T-cell (primary cell): Measurements from ENCODE around the gene DOP1A. TPM values are rescaled to one million over a fixed set of nuclear protein-coding genes. Genes with fewer than 3 reads are reported as not detected.
A peak's percentile ranks its signal among the peaks of the same experiment; 100 is the strongest.

Source experiments
- ATAC-seq, 4 experiments: fragments of 200-7000 bp in 3 of 4; fragments of 150-1000 bp in 1 of 4; cut with Tn5 transposase; replicated peaks in 1 of 4; 1 replicate in 3 of 4; 2 replicates in 1 of 4; pipeline ENCODE4 v1.10.0; 2021; ENCODE audit warnings: moderate library complexity in 3 of 4, mild to moderate bottlenecking in 2 of 4, moderate number of reproducible peaks in 1 of 4
- CTCF ChIA-PET, 2 donors: fragments of 300-600 bp; sonication (Branson Sonifier 250); formaldehyde crosslinking; loops; one replicate each; lab custom pipeline; 2022; ENCODE audit warnings: antibody characterized with exemption in 2 of 2; lab: Charles Lee
- POLR2A ChIA-PET, 2 donors: fragments of 300-600 bp; sonication (Branson Sonifier 250); formaldehyde crosslinking; loops; one replicate each; lab custom pipeline; 2022; ENCODE audit warnings: antibody characterized with exemption in 2 of 2; lab: Charles Lee
- DNase-seq, 35 experiments: peaks; one replicate each; pipeline versions ENCODE4 v3.0.0 to v3.0.0-alpha.2; 2013 to 2023
- H3K27ac ChIP-seq: one replicate; pipeline ENCODE4 v1.5.1; 2013; ENCODE audit warnings: low read length
- H3K27me3 ChIP-seq, 2 experiments: replicated peaks in 1 of 2; 1 replicate in 1 of 2; 2 replicates in 1 of 2; pipeline versions ENCODE4 v1.6.1 to v1.7.0; 2013; ENCODE audit warnings: low read length in 1 of 2, mixed read lengths in 1 of 2; ENCODE audit not compliant: control insufficient read depth in 2 of 2, insufficient read depth in 2 of 2; ENCODE audit errors: extremely low read depth in 1 of 2
- H3K36me3 ChIP-seq, 2 donors: 1 replicate in 1 of 2; 2 replicates in 1 of 2; pipeline versions ENCODE4 v1.6.1 to v1.7.0; 2013; ENCODE audit warnings: low read length in 1 of 2; ENCODE audit not compliant: control insufficient read depth in 2 of 2, insufficient read depth in 1 of 2; ENCODE audit errors: extremely low read depth in 1 of 2
- H3K4me1 ChIP-seq, 2 experiments: 1 replicate in 1 of 2; 2 replicates in 1 of 2; pipeline versions ENCODE4 v1.6.1 to v1.7.0; 2013; ENCODE audit warnings: low read length in 2 of 2, mixed read lengths in 1 of 2; ENCODE audit not compliant: insufficient read depth in 2 of 2, control insufficient read depth in 1 of 2; ENCODE audit errors: extremely low read depth in 1 of 2
- H3K4me3 ChIP-seq, 2 donors: 1 replicate in 1 of 2; 2 replicates in 1 of 2; pipeline versions ENCODE4 v1.5.1 to v1.7.0; 2013; ENCODE audit warnings: mild to moderate bottlenecking in 2 of 2, low read length in 1 of 2, moderate library complexity in 1 of 2; ENCODE audit not compliant: control insufficient read depth in 1 of 2; ENCODE audit errors: extremely low read depth in 1 of 2
- H3K9me3 ChIP-seq: 2 replicates; pipeline ENCODE4 v1.7.0; 2013
- H3K27ac Mint-ChIP-seq, 2 donors: one replicate each; pipeline ENCODE4 v1.8.0; 2020 to 2021; ENCODE audit warnings: mild to moderate bottlenecking in 2 of 2, mixed read lengths in 2 of 2
- H3K27me3 Mint-ChIP-seq, 2 donors: one replicate each; pipeline ENCODE4 v1.8.0; 2021 to 2022; ENCODE audit warnings: mixed read lengths in 2 of 2
- H3K36me3 Mint-ChIP-seq: one replicate; pipeline ENCODE4 v1.8.0; 2021; ENCODE audit warnings: mixed read lengths
- H3K4me1 Mint-ChIP-seq, 3 donors: one replicate each; pipeline ENCODE4 v1.8.0; 2020 to 2022; ENCODE audit warnings: mixed read lengths in 3 of 3, mild to moderate bottlenecking in 1 of 3
- H3K4me3 Mint-ChIP-seq, 3 donors: one replicate each; pipeline ENCODE4 v1.8.0; 2020 to 2022; ENCODE audit warnings: mild to moderate bottlenecking in 3 of 3, mixed read lengths in 3 of 3, moderate library complexity in 3 of 3
- H3K9me3 Mint-ChIP-seq, 3 donors: one replicate each; pipeline ENCODE4 v1.8.0; 2020 to 2022; ENCODE audit warnings: mixed read lengths in 3 of 3
- WGBS: methylation state at CpG from one replicate; pipeline ENCODE4 v1.1.5; 2013; ENCODE audit warnings: missing lambda C conversion rate; ENCODE audit not compliant: insufficient coverage; 5-methylcytosine and 5-hydroxymethylcytosine counted together
- total RNA-seq, 35 experiments: library from RNA in 6 of 35; stranded (reverse) in 6 of 35; fragments of 120-200 nt in 1 of 35; gene quantifications; one replicate each; pipeline versions ENCODE4 v1.2.1 to v1.2.4 and lab custom pipeline; 2013 to 2026

DOP1A gene
- total RNA-seq, 5 donors from 2014 or later (not counting 1 experiment from before 2014, with no cell fraction given), result 19.0 to 26.8 (median 25.5) TPM

DNA sequence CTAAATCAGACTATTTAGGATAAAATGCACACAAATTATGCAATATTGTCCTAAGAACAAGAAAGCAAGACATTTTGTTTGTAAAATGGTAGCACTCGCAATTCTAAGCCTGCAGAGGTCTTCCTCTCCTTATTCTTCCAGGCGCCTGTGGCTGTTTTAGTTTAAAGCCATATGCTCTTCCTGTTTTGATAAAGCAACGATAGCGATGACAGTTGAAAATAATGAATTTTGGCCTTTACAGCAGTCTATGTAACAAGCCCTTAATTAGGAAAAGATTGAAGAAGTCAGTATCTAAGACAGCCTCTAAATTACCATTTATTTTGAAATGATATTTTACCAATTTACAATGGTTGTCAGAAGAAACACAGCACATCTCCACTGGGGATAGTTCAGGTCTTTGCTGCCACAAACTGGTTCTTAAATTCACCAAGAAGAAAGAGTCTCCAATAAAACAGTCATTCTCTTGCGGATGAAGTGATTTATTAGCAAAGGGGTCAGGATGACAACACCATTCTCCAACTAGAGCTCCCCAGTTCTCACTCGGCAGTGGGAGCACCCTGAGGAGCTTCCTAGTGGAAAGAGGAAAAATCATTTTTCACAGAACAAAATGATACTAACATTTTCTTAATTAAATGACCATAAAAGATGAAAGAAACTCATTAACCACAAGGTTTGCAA is 23.2 kb upstream of the DOP1A start:
- Histone ChIP-seq H3K27ac (no peak overlapping the region), H3K36me3 (peaks cover 0 to 3% of the 10 kb centered on the region in 2 donors), H3K27me3 (no peaks in the 10 kb centered on the region), H3K9me3 (no peaks in the 10 kb centered on the region), H3K4me1 (no peaks in the 10 kb centered on the region), H3K4me3 (no peak overlapping the region)
- POLR2A ChIA-PET, result no interaction called here
- Mint-ChIP-seq H3K36me3 (peaks cover 22% of the 10 kb centered on the region), H3K4me3 (no peak overlapping the region), H3K9me3 (no peaks in the 10 kb centered on the region), H3K4me1 (no peaks in the 10 kb centered on the region), H3K27ac (no peak overlapping the region), H3K27me3 (no peaks in the 10 kb centered on the region)
- no peak for DNase-seq
- CTCF ChIA-PET, result interaction anchor here in 1 of 2 donors (1.2 kb wide), 1 partner anchor 10 kb away, joined by 3 read pairs; no protein-coding TSS in a partner anchor
- no CpG with 5 or more reads among the region's 6 CpGs for WGBS
- ATAC-seq, result no peak

DNA sequence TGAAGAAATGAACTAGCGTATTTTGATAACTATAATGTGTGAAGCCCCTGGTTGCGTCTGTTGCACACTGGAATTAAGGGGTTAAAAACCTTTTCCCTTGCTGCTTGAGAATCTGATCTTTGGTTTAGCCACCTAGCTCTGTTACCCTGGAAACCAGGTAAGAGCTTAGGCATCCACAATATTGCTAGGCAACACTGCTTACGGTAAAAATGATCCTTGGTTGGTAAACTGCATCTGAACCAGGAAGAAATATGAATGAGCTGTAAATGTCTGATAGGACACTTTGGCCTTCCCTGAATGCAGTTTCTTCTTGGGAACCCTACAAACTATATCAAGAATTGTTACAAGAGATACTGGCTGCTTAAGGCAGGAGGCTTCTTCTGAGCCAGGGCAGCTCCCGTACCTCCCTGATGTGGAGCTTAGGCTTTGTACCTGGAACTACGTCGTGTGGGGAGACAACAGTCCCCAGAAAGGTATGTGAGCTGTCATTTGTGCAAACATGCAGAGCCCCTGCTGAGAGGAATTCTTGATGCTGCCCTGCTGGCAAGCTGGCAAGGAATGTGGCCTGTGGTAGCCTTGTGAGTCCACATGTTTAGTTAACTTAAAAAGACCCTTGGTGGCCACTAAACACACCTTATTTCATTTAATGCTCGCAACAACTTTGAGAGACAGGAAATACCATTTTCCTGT is 20.3 kb upstream of the DOP1A start:
- Mint-ChIP-seq H3K4me1 (no peaks in the 10 kb centered on the region), H3K27me3 (no peaks in the 10 kb centered on the region), H3K9me3 (no peaks in the 10 kb centered on the region), H3K27ac (no peak overlapping the region), H3K36me3 (peaks cover 36% of the 10 kb centered on the region), H3K4me3 (no peak overlapping the region)
- H3K36me3 ChIP-seq, result peaks cover 3 to 8% of the 10 kb centered on the region in 2 donors
- POLR2A ChIA-PET, result interaction anchor here in 1 of 2 donors (0.6 kb wide), 1 partner anchor 776 kb away, joined by 3 read pairs; no protein-coding TSS in a partner anchor
- ATAC-seq (no peak), DNase-seq (no peak)
- no peaks in the 10 kb centered on the region for H3K9me3 ChIP-seq
- 96% methylated on average over 5 of the region's 7 CpGs for WGBS
- CTCF ChIA-PET, result interaction anchor here (0.8 to 1.5 kb wide), 3 partner anchors 12 to 20 kb away, joined by 3 to 6 read pairs (median 3); partner anchors contain the start of genes DOP1A (in 1 of the 2) and UBE3D (in 1 of the 2)
- no peaks in the 10 kb centered on the region for H3K27me3 ChIP-seq
- H3K4me3 ChIP-seq, result no peak overlapping the region
- H3K27ac ChIP-seq, result no peak overlapping the region
- H3K4me1 ChIP-seq, result no peaks in the 10 kb centered on the region

DNA sequence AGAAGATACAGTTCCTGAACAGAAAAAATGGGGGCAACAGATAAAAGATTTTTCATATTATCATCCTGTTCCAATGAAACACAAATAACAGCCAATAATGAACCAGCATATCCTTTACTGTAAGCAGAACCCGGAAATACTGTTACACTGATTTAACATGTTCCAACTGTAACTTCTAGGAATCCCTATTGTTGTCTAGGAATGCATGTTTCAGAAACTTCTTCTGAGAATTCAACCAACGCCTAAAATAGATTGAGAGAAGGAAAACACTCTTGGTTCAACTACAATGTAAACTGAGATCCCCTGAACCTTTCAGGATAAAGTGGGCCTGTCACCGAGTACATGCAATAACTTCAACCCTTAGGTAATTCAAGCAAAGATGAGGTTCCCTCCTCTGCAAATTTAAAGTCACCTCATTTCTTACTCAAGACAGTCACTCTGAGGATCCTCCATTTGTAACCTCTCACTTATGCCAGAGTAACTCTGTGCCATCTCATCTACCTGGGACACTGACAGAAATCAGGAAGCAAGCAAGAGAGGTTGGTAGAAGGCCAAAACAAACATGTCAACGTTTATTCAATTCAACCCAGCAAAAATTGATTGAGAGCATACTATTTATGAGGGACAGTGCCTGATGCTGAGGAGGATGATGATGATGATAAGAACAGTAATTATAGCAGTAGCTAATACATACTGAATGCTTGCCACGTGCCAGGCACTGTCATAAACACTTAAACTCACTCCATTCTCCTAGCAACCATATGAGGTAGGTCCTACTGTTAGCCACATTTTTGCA is 15.9 kb upstream of the DOP1A start:
- 100% methylated on average over 1 of the region's 5 CpGs for WGBS
- no peak overlapping the region for H3K27ac ChIP-seq
- Mint-ChIP-seq H3K36me3 (peaks cover 50% of the 10 kb centered on the region), H3K4me3 (no peak overlapping the region), H3K27ac (no peak overlapping the region), H3K4me1 (peaks cover 0 to 3% (median 0%) of the 10 kb centered on the region in 3 donors), H3K27me3 (no peaks in the 10 kb centered on the region), H3K9me3 (no peaks in the 10 kb centered on the region)
- H3K36me3 ChIP-seq, result peaks cover 7 to 20% of the 10 kb centered on the region in 2 donors
- DNase-seq (no peak), ATAC-seq (no peak)
- no peaks in the 10 kb centered on the region for H3K4me1 ChIP-seq
- ChIA-PET CTCF (no interaction called here), POLR2A (no interaction called here)
- H3K9me3 ChIP-seq, result no peaks in the 10 kb centered on the region
- no peak overlapping the region for H3K4me3 ChIP-seq
- H3K27me3 ChIP-seq, result no peaks in the 10 kb centered on the region

DNA sequence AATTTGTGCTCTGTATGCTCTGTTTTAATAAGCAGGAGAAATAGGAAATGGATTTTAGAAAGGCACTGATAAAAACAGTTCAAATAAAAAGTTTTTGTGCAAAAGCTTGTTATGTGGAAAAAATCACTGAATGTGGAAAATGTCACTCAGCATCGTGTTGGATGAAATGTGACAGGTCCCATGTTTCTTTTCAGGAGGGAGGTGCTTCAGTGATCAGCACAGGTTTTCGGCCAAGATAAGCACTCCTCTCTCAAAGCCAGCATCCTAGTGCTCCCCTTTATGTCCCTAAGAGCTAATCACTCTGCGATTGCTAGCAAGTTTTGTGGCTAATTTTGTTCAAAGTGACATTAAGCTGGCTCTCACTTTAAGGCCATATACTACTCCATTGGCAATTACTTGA is 13.8 kb upstream of the DOP1A start:
- Mint-ChIP-seq H3K27me3 (no peaks in the 10 kb centered on the region), H3K9me3 (no peaks in the 10 kb centered on the region), H3K27ac (no peak overlapping the region), H3K4me3 (no peak overlapping the region), H3K4me1 (peaks cover 3 to 11% (median 5%) of the 10 kb centered on the region in 3 donors), H3K36me3 (peaks cover 57% of the 10 kb centered on the region)
- no peaks in the 10 kb centered on the region for H3K4me1 ChIP-seq
- no peak overlapping the region for H3K4me3 ChIP-seq
- H3K36me3 ChIP-seq, result peaks cover 4 to 25% of the 10 kb centered on the region in 2 donors
- CTCF ChIA-PET, result interaction anchor here (0.6 to 6.1 kb wide), 14 partner anchors 10 to 805 kb away, joined by 3 to 37 read pairs (median 3); partner anchors contain the start of genes DOP1A (in 2 of the 2) and UBE3D (in 2 of the 2)
- H3K27me3 ChIP-seq, result no peaks in the 10 kb centered on the region
- no peak overlapping the region for H3K27ac ChIP-seq
- DNase-seq, result no peak
- POLR2A ChIA-PET, result interaction anchor here in 1 of 2 donors (0.5 kb wide), 1 partner anchor 804 kb away, joined by 4 read pairs; no protein-coding TSS in a partner anchor
- no peaks in the 10 kb centered on the region for H3K9me3 ChIP-seq
- ATAC-seq, result no peak
- WGBS, result 100% methylated on average over 1 of the region's 3 CpGs

DNA sequence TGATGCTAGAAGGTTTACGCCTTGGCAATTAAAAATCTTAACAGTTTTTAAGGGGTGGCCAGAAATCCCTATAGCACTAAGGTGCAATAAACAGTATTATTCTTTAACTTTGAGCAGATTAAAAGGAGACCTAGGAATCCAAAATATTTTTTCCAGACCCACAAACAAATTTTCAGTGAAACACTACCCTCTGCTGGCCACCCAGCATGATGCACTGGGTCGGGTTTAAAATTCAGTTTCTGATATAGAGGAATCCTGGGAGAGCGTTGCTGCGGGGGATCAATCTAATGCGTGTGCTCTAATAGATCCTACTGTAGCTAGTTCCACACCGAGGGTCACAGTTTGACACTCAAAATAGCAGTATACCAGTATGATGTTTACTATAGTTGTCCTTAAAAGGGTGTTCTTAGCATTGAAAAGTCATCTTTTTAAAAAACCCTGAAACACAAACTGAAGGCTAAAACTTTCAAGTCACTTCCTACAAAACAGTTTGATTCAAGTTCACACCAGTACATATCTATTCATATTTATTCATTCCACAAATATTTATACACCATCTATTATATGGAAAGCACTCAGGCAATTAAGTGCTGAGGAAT is 12.0 kb upstream of the DOP1A start:
- Histone ChIP-seq H3K27me3 (no peaks in the 10 kb centered on the region), H3K27ac (no peak overlapping the region), H3K9me3 (no peaks in the 10 kb centered on the region), H3K4me1 (no peaks in the 10 kb centered on the region), H3K4me3 (no peak overlapping the region), H3K36me3 (peaks cover 4 to 24% of the 10 kb centered on the region in 2 donors)
- H3K4me3 Mint-ChIP-seq, result no peak overlapping the region
- DNase-seq, result peak in 24 of 35 experiments; percentile 4 to 61 (median 22)
- H3K27me3 Mint-ChIP-seq, result no peaks in the 10 kb centered on the region
- ChIA-PET POLR2A (no interaction called here), CTCF (interaction anchor here (1.3 to 6.1 kb wide), 6 partner anchors 10 to 785 kb away, joined by 3 to 37 read pairs (median 15); partner anchors contain the start of genes DOP1A (in 2 of the 2) and UBE3D (in 2 of the 2))
- H3K36me3 Mint-ChIP-seq, result peaks cover 60% of the 10 kb centered on the region
- WGBS, result no CpG with 5 or more reads among the region's 6 CpGs
- peak in 3 of 4 experiments; percentile 43 to 64 (median 56) for ATAC-seq
- H3K4me1 Mint-ChIP-seq, result peaks cover 3 to 19% (median 8%) of the 10 kb centered on the region in 3 donors
- no peak overlapping the region for H3K27ac Mint-ChIP-seq
- H3K9me3 Mint-ChIP-seq, result no peaks in the 10 kb centered on the region
